H1 (cell line): ENCODE measurements around the gene IGF2BP3. TPM values are rescaled to one million over a fixed set of nuclear protein-coding genes. Genes with fewer than 3 reads are reported as not detected.

ENCODE experiments used
- BCL11A ChIP-seq, 2 experiments: IDR thresholded peaks; one replicate each; pipeline ENCODE4 v1.6.1; 2011; ENCODE audit warnings: low read depth in 2 of 2, low read length in 2 of 2, mild to moderate bottlenecking in 2 of 2
- BRCA1 ChIP-seq: IDR thresholded peaks from 2 replicates; pipeline ENCODE4 v1.6.1; 2012; ENCODE audit warnings: low read depth, low read length, improper control_type of control experiment
- CTBP2 ChIP-seq: IDR thresholded peaks from 2 replicates; pipeline ENCODE4 v1.7.0; 2011; ENCODE audit warnings: borderline replicate concordance, mild to moderate bottlenecking, moderate library complexity, mixed read lengths, low read length; ENCODE audit not compliant: insufficient read depth, insufficient read length
- EGR1 ChIP-seq: IDR thresholded peaks from 2 replicates; pipeline ENCODE4 v1.6.1; 2011; ENCODE audit warnings: low read depth, low read length, borderline replicate concordance
- FOSL1 ChIP-seq: IDR thresholded peaks from 2 replicates; pipeline ENCODE4 v1.6.1; 2011; ENCODE audit warnings: mild to moderate bottlenecking, low read depth, low read length, moderate library complexity; ENCODE audit not compliant: insufficient read depth
- HDAC2 ChIP-seq, 2 experiments: fragments of 300-600 bp in 1 of 2; sonication (generic) in 1 of 2; IDR thresholded peaks; 2 replicates each; pipeline ENCODE4 v1.6.1; 2011 to 2012; ENCODE audit warnings: low read depth in 2 of 2, low read length in 2 of 2, mild to moderate bottlenecking in 2 of 2, moderate library complexity in 2 of 2, borderline replicate concordance in 1 of 2, inconsistent platforms in 1 of 2
- HDAC6 ChIP-seq: IDR thresholded peaks from one replicate; pipeline ENCODE4 v1.7.1; 2012; ENCODE audit warnings: low read depth, mild to moderate bottlenecking, inconsistent platforms, low read length, moderate library complexity
- MAFK ChIP-seq: IDR thresholded peaks from 2 replicates; pipeline ENCODE4 v1.6.1; 2012; ENCODE audit warnings: low read depth, mild to moderate bottlenecking, improper control_type of control experiment, low read length
- NRF1 ChIP-seq: IDR thresholded peaks from 2 replicates; pipeline ENCODE4 v1.6.1; 2011; ENCODE audit warnings: mild to moderate bottlenecking, low read depth, low read length, improper control_type of control experiment
- RAD21 ChIP-seq, 2 experiments: IDR thresholded peaks in 1 of 2; conservative IDR thresholded peaks in 1 of 2; 2 replicates each; pipeline ENCODE4 v1.6.1; 2011; ENCODE audit warnings: low read depth in 2 of 2, low read length in 2 of 2, improper control_type of control experiment in 1 of 2, inconsistent platforms in 1 of 2, mild to moderate bottlenecking in 1 of 2, moderate library complexity in 1 of 2
- RFX5 ChIP-seq: IDR thresholded peaks from 2 replicates; pipeline ENCODE4 v1.6.1; 2011; ENCODE audit warnings: low read depth, low read length, improper control_type of control experiment, borderline replicate concordance
- SAP30 ChIP-seq: fragments of 300-600 bp; sonication (generic); IDR thresholded peaks from 2 replicates; pipeline ENCODE4 v1.7.1; 2012; ENCODE audit warnings: low read length, moderate library complexity, mild to moderate bottlenecking, inconsistent platforms; ENCODE audit not compliant: insufficient read depth, insufficient replicate concordance
- SIRT6 ChIP-seq: IDR thresholded peaks from one replicate; pipeline ENCODE4 v1.7.1; 2012; ENCODE audit warnings: low read length, inconsistent platforms
- SP1 ChIP-seq: IDR thresholded peaks from 2 replicates; pipeline ENCODE4 v1.6.1; 2011; ENCODE audit warnings: low read depth, low read length
- SRF ChIP-seq: IDR thresholded peaks from 2 replicates; pipeline ENCODE4 v1.6.1; 2011; ENCODE audit warnings: mild to moderate bottlenecking, low read depth, low read length, moderate library complexity
- SUZ12 ChIP-seq: fragments of 200-600 bp; sonication (generic); IDR thresholded peaks from 2 replicates; pipeline ENCODE4 v1.6.1; 2012; ENCODE audit warnings: mild to moderate bottlenecking, inconsistent platforms, low read length, moderate library complexity, mixed read lengths
- TBP ChIP-seq: IDR thresholded peaks from 2 replicates; pipeline ENCODE4 v1.6.1; 2011; ENCODE audit warnings: low read depth, low read length, improper control_type of control experiment
- polyA plus RNA-seq, 7 experiments: library from polyadenylated mRNA; depleted of rRNA in 3 of 7; stranded (reverse) in 5 of 7; unstranded in 2 of 7; fragments of >200 nt in 5 of 7; fragments of 200-250 nt in 2 of 7; gene quantifications; 1 replicate in 5 of 7; 2 replicates in 1 of 7; 4 replicates in 1 of 7; pipeline versions ENCODE4 v1.2.1 to v1.2.3, GENCODE V29; 2011 to 2013; ENCODE audit warnings: missing spikeins in 2 of 7, mixed read lengths in 2 of 7
- total RNA-seq: library from RNA; stranded (reverse); fragmentation: NEBNext Ultra II Directional; extraction: Animal tissue kit (Norgen Biotek cat#: 25700); gene quantifications from 2 replicates; pipeline ENCODE4 v1.2.1, GENCODE V29; 2021
- TF ChIP-seq, protein P1 (sequence below): IDR thresholded peaks from 2 replicates; pipeline ENCODE4 v1.6.1; 2012; ENCODE audit warnings: inconsistent platforms
- TF ChIP-seq, protein P2 (sequence below): IDR thresholded peaks from 2 replicates; pipeline ENCODE4 v1.6.1; 2012; ENCODE audit warnings: inconsistent platforms
- TF ChIP-seq, protein P3 (sequence below): IDR thresholded peaks from 2 replicates; pipeline ENCODE4 v1.6.1; 2012; ENCODE audit warnings: low read length, inconsistent platforms

IGF2BP3 gene
- total and polyA plus RNA-seq, 2 of the 8 experiments (the other 6 are each of a cell fraction or from before 2014, with no cell fraction given) = 66.3 to 193 TPM

DNA sequence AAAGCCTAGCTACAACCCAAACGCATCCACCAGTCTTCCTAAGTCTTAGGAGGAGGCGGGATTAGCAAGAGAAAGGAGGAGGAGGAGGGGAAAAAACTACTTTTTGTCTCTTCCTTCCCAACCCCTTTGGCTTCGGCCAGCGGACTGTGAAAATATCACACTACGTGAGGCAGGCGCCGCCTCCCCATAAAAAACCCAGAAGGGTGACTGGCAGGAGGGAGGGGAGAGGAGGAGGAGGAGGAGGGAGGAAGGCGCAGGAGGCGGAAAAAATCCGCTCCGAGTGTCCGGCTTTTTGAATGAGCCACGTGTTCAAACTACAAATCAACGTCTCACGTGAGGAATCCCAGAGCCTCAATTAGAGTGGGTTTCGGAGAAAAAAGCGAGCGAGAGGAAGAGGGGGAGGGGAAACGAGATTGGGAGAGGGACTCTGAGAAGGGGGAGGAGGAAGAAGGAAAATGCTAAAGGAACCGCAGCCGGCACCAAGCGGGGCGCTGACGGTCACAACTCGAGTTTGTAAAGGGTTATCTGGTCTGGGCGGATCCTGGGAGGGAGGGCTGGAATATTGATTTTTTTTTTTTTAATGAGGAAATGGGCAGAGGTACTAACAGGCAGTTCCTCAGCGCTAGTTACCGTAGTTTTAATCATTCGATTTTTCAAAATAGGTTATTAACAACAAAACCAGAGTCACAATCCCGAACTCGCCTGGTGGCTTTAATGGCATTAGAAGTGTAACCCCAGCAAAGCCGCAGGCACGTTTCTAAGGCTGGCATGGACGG lies at the start of gene IGF2BP3 (continued):
- TF ChIP-seq BRCA1 = no peak
- TF ChIP-seq, protein P1, sequence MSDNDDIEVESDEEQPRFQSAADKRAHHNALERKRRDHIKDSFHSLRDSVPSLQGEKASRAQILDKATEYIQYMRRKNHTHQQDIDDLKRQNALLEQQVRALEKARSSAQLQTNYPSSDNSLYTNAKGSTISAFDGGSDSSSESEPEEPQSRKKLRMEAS = peak; percentile 86
- 0 out of 4 replicates have a peak, but pooled peaks have one; percentile 0 to 10 for TF ChIP-seq RAD21 (IDR thresholded peaks at IDR 0.05 in 1 of 2, conservative IDR thresholded peaks at IDR 0.05 in 1 of 2; ENCODE audit: low read depth in 2 of 2, low read length in 2 of 2)
- TF ChIP-seq HDAC6 = no peak
- no peak for TF ChIP-seq SAP30
- TF ChIP-seq, protein P2, sequence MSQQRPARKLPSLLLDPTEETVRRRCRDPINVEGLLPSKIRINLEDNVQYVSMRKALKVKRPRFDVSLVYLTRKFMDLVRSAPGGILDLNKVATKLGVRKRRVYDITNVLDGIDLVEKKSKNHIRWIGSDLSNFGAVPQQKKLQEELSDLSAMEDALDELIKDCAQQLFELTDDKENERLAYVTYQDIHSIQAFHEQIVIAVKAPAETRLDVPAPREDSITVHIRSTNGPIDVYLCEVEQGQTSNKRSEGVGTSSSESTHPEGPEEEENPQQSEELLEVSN = no peak
- no peak for TF ChIP-seq RFX5
- no peak for TF ChIP-seq BCL11A (IDR thresholded peaks at IDR 0.05; ENCODE audit: low read depth in 2 of 2, low read length in 2 of 2)
- TF ChIP-seq EGR1 = no peak
- no peak for TF ChIP-seq SRF
- no peak for TF ChIP-seq MAFK
- TF ChIP-seq NRF1 = no peak
- no peak for TF ChIP-seq SUZ12
- peak; percentile 82 for TF ChIP-seq SP1
- TF ChIP-seq SIRT6 = no peak
- TF ChIP-seq FOSL1 = no peak
- TF ChIP-seq CTBP2 = no peak
- TF ChIP-seq, protein P3, sequence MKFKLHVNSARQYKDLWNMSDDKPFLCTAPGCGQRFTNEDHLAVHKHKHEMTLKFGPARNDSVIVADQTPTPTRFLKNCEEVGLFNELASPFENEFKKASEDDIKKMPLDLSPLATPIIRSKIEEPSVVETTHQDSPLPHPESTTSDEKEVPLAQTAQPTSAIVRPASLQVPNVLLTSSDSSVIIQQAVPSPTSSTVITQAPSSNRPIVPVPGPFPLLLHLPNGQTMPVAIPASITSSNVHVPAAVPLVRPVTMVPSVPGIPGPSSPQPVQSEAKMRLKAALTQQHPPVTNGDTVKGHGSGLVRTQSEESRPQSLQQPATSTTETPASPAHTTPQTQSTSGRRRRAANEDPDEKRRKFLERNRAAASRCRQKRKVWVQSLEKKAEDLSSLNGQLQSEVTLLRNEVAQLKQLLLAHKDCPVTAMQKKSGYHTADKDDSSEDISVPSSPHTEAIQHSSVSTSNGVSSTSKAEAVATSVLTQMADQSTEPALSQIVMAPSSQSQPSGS = 0 out of 2 replicates have a peak, but pooled peaks have one; percentile 84
- TF ChIP-seq HDAC2 (IDR thresholded peaks at IDR 0.05; ENCODE audit: borderline replicate concordance in 1 of 2, low read depth in 2 of 2, low read length in 2 of 2) = peak; percentile 41 to 98; a peak in 3 of 4 replicates
- TF ChIP-seq TBP = peak; percentile 79
